Testis (tissue), 3 donors: ENCODE results near the gene METTL23. TPM values are rescaled to one million over a fixed set of nuclear protein-coding genes. Genes with fewer than 3 reads are reported as not detected.

Source experiments
- DNase-seq: peaks from one replicate; pipeline ENCODE4 v3.0.0-alpha.2; 2019
- H3K27ac ChIP-seq, 2 donors: fragments of 200-600 bp; sonication (generic); one replicate each; pipeline ENCODE4 v1.5.1; 2019
- H3K27me3 ChIP-seq: fragments of 200-600 bp; sonication (generic); one replicate; pipeline ENCODE4 v1.5.1; 2019
- H3K36me3 ChIP-seq: fragments of 200-600 bp; sonication (generic); one replicate; pipeline ENCODE4 v1.5.1; 2017; ENCODE audit warnings: low read depth; ENCODE audit errors: missing control alignments
- H3K4me1 ChIP-seq: fragments of 200-600 bp; sonication (generic); one replicate; pipeline ENCODE4 v1.5.1; 2019
- H3K4me3 ChIP-seq, 2 donors: fragments of 200-600 bp; sonication (generic); one replicate each; pipeline ENCODE4 v1.5.1; 2017 to 2019
- H3K9me3 ChIP-seq: fragments of 200-600 bp; sonication (generic); one replicate; pipeline ENCODE4 v1.5.1; 2017
- POLR2A ChIP-seq: fragments of 450-650 bp; IDR thresholded peaks from one replicate; pipeline ENCODE4 v1.6.1; 2017; ENCODE audit warnings: antibody characterized with exemption, mild to moderate bottlenecking, moderate library complexity
- WGBS, 2 donors: methylation state at CpG; one replicate each; pipeline ENCODE4 v1.1.5; 2018; 5-methylcytosine and 5-hydroxymethylcytosine counted together
- intact Hi-C: fragments of 100-400 bp; cut with DNase I; formaldehyde crosslinking; loops from one replicate; pipeline ENCODE4 v1.15.1; 2023; ENCODE audit warnings: low total_unique reads
- polyA plus RNA-seq: library from polyadenylated mRNA; stranded (reverse); fragments of 350-450 nt; fragmentation: Illumina TruSeq; extraction: RNeasy Lipid Tissue Mini Kit (QIAGEN cat#74804); gene quantifications from one replicate; pipeline ENCODE4 v1.2.3, GENCODE V29; 2014; ENCODE audit warnings: low read depth, low replicate concordance; ENCODE audit not compliant: insufficient read depth
- total RNA-seq, 2 donors: library from RNA; depleted of rRNA; stranded (reverse); fragments of >200 nt; gene quantifications; one replicate each; pipeline ENCODE4 v1.2.3, GENCODE V29; 2016
- TF ChIP-seq, protein P1 (sequence below), 3 experiments: fragments of 450-650 bp in 2 of 3; fragments of 200-600 bp in 1 of 3; sonication (generic) in 1 of 3; IDR thresholded peaks; one replicate each; pipeline ENCODE4 v1.5.1; 2016 to 2019; ENCODE audit warnings: antibody characterized with exemption in 3 of 3, mild to moderate bottlenecking in 2 of 3, moderate library complexity in 1 of 3

METTL23 gene
- total and polyA plus RNA-seq, 3 donors from 2014 or later: 37.5 to 122 (median 45.3) TPM

DNA sequence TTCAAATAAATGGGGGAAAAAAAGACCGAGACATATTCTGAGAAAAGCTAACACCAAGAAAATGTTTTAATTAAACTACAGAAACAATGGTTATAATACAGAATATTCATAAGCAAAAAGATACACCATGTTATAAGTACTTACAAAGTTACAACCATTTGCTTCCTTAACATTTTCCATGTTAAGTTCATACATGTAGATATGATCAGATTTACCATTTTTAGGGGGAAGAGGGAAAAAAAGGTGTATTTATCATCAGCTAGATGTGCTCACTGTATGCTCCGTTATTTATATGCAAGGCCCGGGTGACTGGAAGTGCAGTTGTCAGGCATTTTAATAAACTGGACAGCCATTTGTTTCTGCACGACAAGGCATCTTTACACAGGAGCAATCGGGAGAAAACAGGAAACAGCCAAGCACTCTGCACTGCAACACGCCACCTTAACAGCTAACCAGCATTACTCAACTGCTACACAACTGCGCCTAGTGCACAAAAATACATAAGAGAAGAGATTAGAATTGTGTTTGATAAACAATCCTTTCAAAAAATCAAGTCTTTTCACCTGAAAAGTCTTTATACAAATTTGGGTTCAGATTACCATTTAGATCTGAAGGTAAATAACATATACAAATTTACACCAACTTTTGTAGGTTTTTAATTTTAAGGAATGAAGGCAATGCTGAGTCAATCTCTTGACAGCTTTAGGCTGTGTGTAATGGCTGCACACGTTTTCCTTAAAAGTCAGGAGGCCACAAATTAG lies 7.6 kb downstream of the METTL23 start:
- Histone ChIP-seq H3K36me3 (no peaks in the 10 kb centered on the region), H3K4me3 (no peak overlapping the region), H3K4me1 (peaks cover 32% of the 10 kb centered on the region), H3K27me3 (no peaks in the 10 kb centered on the region), H3K9me3 (no peaks in the 10 kb centered on the region), H3K27ac (peak overlapping the region in 1 of 2 donors; percentile 97)
- 40 to 42% methylated on average over 8 of the region's 8 CpGs for WGBS, 2 donors
- intact Hi-C loops: no loop called here
- TF ChIP-seq, protein P1, sequence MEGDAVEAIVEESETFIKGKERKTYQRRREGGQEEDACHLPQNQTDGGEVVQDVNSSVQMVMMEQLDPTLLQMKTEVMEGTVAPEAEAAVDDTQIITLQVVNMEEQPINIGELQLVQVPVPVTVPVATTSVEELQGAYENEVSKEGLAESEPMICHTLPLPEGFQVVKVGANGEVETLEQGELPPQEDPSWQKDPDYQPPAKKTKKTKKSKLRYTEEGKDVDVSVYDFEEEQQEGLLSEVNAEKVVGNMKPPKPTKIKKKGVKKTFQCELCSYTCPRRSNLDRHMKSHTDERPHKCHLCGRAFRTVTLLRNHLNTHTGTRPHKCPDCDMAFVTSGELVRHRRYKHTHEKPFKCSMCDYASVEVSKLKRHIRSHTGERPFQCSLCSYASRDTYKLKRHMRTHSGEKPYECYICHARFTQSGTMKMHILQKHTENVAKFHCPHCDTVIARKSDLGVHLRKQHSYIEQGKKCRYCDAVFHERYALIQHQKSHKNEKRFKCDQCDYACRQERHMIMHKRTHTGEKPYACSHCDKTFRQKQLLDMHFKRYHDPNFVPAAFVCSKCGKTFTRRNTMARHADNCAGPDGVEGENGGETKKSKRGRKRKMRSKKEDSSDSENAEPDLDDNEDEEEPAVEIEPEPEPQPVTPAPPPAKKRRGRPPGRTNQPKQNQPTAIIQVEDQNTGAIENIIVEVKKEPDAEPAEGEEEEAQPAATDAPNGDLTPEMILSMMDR (IDR thresholded peaks at IDR 0.05): no peak
- TF ChIP-seq POLR2A: no peak
- DNase-seq: no peak

DNA sequence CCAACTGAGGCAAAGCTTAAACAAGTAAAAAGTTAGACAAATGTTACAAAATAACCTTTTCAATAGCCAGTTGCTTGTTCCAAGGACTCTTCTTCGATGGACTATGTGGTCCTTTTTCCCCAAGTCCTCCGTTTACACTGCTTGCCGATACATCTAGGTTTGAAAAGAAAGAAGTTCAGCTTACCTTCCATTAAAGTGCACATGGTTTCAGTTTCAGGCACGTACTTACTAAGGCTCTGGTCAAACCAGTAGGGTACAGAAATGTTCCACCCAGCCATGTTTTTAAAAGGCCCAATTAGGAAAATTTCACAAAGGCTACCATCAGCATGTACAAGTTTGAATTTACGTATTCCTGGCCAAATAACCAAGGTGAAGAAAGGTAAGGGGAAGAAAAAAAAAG lies 8.4 kb downstream of the METTL23 start:
- Histone ChIP-seq H3K36me3 (no peaks in the 10 kb centered on the region), H3K27me3 (no peaks in the 10 kb centered on the region), H3K9me3 (no peaks in the 10 kb centered on the region), H3K4me3 (peak overlapping the region in 1 of 2 donors; percentile 99), H3K4me1 (peaks cover 32% of the 10 kb centered on the region), H3K27ac (peak overlapping the region in 1 of 2 donors; percentile 97)
- no peak for DNase-seq
- TF ChIP-seq, protein P1 (IDR thresholded peaks at IDR 0.05): no peak
- no peak for TF ChIP-seq POLR2A
- intact Hi-C loops: no loop called here
- 9 to 11% methylated on average over 5 of the region's 5 CpGs for WGBS, 2 donors

DNA sequence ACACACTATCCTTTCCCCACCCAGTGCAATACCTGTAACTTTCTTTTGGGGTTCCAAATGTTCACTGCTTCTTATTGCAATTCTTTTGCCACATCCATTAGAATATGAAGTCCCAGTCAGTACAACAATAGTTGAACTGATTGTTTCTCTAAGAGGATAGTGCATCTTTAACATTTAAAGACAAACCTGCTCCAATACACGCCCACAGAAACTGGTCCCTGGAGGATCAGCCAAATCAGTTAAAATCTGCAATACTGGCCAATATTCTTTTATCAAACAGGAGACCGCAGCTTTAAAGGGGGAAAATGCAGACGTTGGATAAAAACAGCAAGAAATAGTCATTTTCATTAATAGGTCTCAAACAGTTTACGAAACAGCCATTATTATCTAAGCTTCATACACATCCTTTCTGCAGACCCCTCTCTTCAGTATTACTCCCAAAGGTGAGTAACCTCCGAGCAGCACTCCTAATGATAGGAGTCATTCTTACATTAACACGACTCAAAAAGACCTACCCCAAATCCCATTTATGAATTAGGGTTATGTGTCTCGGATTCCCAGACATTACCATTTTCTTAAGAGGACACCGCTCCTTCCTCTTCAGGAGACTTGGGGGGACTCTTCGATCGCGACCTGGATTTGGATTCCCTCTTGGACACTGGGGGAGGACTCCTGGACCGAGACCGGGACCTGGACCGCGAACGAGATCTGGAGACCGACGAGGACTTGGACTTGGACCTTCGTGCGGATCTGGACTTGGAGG lies 9.1 kb downstream of the METTL23 start:
- H3K4me1 ChIP-seq: peaks cover 32% of the 10 kb centered on the region
- DNase-seq: no peak

DNA sequence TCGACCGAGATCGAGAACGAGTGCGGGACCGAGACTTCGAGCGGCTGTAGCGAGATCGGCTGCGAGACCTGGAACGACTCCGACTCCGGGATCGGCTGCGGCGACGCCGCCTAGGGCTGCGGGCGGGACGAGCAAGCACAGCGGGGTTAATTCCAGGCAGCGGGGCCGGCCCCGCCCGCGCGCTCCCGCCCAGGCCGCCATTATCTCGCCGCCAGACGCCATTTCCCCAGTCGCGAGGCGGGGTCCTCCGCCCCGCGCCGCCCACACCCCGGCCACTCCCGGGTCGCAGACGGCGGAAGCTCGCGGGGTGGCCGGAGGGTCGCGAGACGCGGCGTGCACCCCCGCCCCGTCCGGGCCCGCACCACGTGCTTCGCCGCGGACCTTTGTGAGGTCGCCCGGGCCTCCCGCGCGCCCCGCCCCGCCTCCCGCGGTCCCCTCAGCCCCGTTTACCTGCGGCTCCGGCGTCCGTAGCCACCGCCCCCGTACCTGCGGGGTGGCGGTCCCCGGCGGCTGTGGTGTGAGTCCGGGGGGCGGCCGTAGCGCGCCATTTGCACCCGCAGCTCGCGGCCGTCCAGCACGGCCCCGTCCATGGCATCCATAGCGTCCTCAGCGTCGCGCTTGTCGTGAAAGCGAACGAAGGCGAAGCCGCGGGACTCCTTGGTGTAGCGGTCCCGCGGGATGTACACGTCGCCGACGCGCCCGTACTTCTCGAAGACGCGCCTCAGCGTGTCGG lies 9.9 kb downstream of the METTL23 start:
- H3K36me3 ChIP-seq: no peaks in the 10 kb centered on the region
- peaks cover 32% of the 10 kb centered on the region for H3K4me1 ChIP-seq
- H3K27ac ChIP-seq: peak overlapping the region; percentile 97 to 98
- TF ChIP-seq POLR2A: no peak
- TF ChIP-seq, protein P1 (IDR thresholded peaks at IDR 0.05): peak in 1 of 3 experiments; percentile 15
- 0 to 1% methylated on average over 19 to 83 of the region's 117 CpGs for WGBS, 2 donors
- H3K9me3 ChIP-seq: no peaks in the 10 kb centered on the region
- peak; percentile 61 for DNase-seq
- intact Hi-C loops: no loop called here
- H3K4me3 ChIP-seq: peak overlapping the region; percentile 99
- H3K27me3 ChIP-seq: no peaks in the 10 kb centered on the region

More for the DNA sequence above, 9.1 kb downstream of the METTL23 start:
- Histone ChIP-seq H3K9me3 (no peaks in the 10 kb centered on the region), H3K36me3 (no peaks in the 10 kb centered on the region), H3K4me3 (peak overlapping the region; percentile 99), H3K27me3 (no peaks in the 10 kb centered on the region), H3K27ac (peak overlapping the region; percentile 97 to 98)
- TF ChIP-seq, protein P1 (IDR thresholded peaks at IDR 0.05): no peak
- no peak for TF ChIP-seq POLR2A
- WGBS, 2 donors: 1% methylated on average over 20 of the region's 20 CpGs
- intact Hi-C loops: no loop called here
